Measurements from ENCODE around the gene REL. TPM values are rescaled to one million over a fixed set of nuclear protein-coding genes. Genes with fewer than 3 reads are reported as not detected.

The REL gene
- total and polyA plus RNA-seq, 5 experiments from 2014 or later = 12.5 to 28.8 (median 20.0) TPM

GRCh38 chr2:60959501-60959900 is 78.1 kb downstream of the REL start:
- POLR2A ChIA-PET = no interaction called here
- Mint-ChIP-seq H3K4me3 (no peak overlapping the region), H3K4me1 (peaks cover 1 to 26% (median 11%) of the 10 kb centered on the region in 4 donors), H3K27me3 (no peaks in the 10 kb centered on the region), H3K9me3 (peaks cover 0 to 2% (median 0%) of the 10 kb centered on the region in 9 donors), H3K27ac (peak overlapping the region in 2 of 10 donors; percentile 34 to 56), H3K36me3 (peaks cover 0 to 27% (median 11%) of the 10 kb centered on the region in 3 donors)
- DNase-seq (no peak), ATAC-seq (no peak)

GRCh38 chr2:60960706-60961105 is 79.3 kb downstream of the REL start:
- DNase-seq (no peak), ATAC-seq (no peak)
- H3K9me3 Mint-ChIP-seq = peaks cover 0 to 2% (median 0%) of the 10 kb centered on the region in 9 donors
- H3K36me3 Mint-ChIP-seq = peaks cover 0 to 24% (median 10%) of the 10 kb centered on the region in 3 donors
- peaks cover 1 to 35% (median 21%) of the 10 kb centered on the region in 4 donors for H3K4me1 Mint-ChIP-seq
- no peak overlapping the region for H3K4me3 Mint-ChIP-seq
- POLR2A ChIA-PET = no interaction called here
- no peaks in the 10 kb centered on the region for H3K27me3 Mint-ChIP-seq
- peak overlapping the region in 1 of 10 donors; percentile 5 for H3K27ac Mint-ChIP-seq

- Mint-ChIP-seq H3K4me3 (no peak overlapping the region), H3K27ac (no peak overlapping the region), H3K9me3 (peaks cover 0 to 2% (median 0%) of the 10 kb centered on the region in 9 donors), H3K36me3 (peaks cover 0 to 19% (median 9%) of the 10 kb centered on the region in 3 donors), H3K4me1 (peaks cover 3 to 41% (median 26%) of the 10 kb centered on the region in 4 donors), H3K27me3 (no peaks in the 10 kb centered on the region)
- DNase-seq = no peak
- POLR2A ChIA-PET = no interaction called here
- no peak for ATAC-seq
Measured at GRCh38 chr2:60961457-60961856, 80.1 kb downstream of the REL start.

GRCh38 chr2:60962528-60962927 is 81.2 kb downstream of the REL start:
- no peak overlapping the region for H3K4me3 Mint-ChIP-seq
- peaks cover 0 to 15% (median 4%) of the 10 kb centered on the region in 3 donors for H3K36me3 Mint-ChIP-seq
- POLR2A ChIA-PET = no interaction called here
- peaks cover 7 to 52% (median 34%) of the 10 kb centered on the region in 4 donors for H3K4me1 Mint-ChIP-seq
- no peaks in the 10 kb centered on the region for H3K27me3 Mint-ChIP-seq
- peaks cover 0 to 2% (median 0%) of the 10 kb centered on the region in 9 donors for H3K9me3 Mint-ChIP-seq
- ATAC-seq = no peak
- H3K27ac Mint-ChIP-seq = peak overlapping the region in 4 of 10 donors; percentile 34 to 83 (median 63)
- no peak for DNase-seq

GRCh38 chr2:60963190-60963589 is 81.8 kb downstream of the REL start:
- POLR2A ChIA-PET = no interaction called here
- Mint-ChIP-seq H3K4me1 (peaks cover 9 to 56% (median 36%) of the 10 kb centered on the region in 4 donors), H3K27ac (peak overlapping the region in 9 of 10 donors; percentile 26 to 84 (median 62)), H3K36me3 (peaks cover 0 to 15% (median 4%) of the 10 kb centered on the region in 3 donors), H3K4me3 (no peak overlapping the region), H3K27me3 (no peaks in the 10 kb centered on the region), H3K9me3 (peaks cover 0 to 2% (median 0%) of the 10 kb centered on the region in 9 donors)
- DNase-seq (no peak), ATAC-seq (no peak)

- Mint-ChIP-seq H3K27ac (peak overlapping the region; percentile 47 to 93 (median 84)), H3K4me1 (peaks cover 7 to 66% (median 37%) of the 10 kb centered on the region in 4 donors), H3K4me3 (peak overlapping the region in 9 of 10 donors; percentile 35 to 68 (median 48)), H3K36me3 (peaks cover 0 to 5% (median 4%) of the 10 kb centered on the region in 3 donors), H3K27me3 (no peaks in the 10 kb centered on the region), H3K9me3 (peaks cover 0 to 2% (median 0%) of the 10 kb centered on the region in 9 donors)
- DNase-seq = peak in 5 of 10 donors; percentile 6 to 65 (median 50)
- peak; percentile 78 to 87 for ATAC-seq
- POLR2A ChIA-PET = interaction anchor here (0.8 to 1.8 kb wide), 4 partner anchors 10 to 52 kb away, joined by 3 read pairs; partner anchors contain the start of gene PEX13
Measured at GRCh38 chr2:60964651-60965498, 83.5 kb downstream of the REL start.

GRCh38 chr2:60965499-60965785 is 84.1 kb downstream of the REL start:
- Mint-ChIP-seq H3K27ac (peak overlapping the region; percentile 47 to 93 (median 82)), H3K4me1 (peaks cover 7 to 66% (median 37%) of the 10 kb centered on the region in 4 donors), H3K4me3 (peak overlapping the region in 9 of 10 donors; percentile 35 to 68 (median 48)), H3K9me3 (peaks cover 0 to 2% (median 0%) of the 10 kb centered on the region in 9 donors), H3K27me3 (no peaks in the 10 kb centered on the region), H3K36me3 (peaks cover 0 to under 1% (median 0%) of the 10 kb centered on the region in 3 donors)
- ATAC-seq (no peak), DNase-seq (no peak)
- POLR2A ChIA-PET = interaction anchor here (0.8 to 1.8 kb wide), 2 partner anchors 9 to 52 kb away, joined by 3 read pairs; partner anchors contain the start of gene PEX13

GRCh38 chr2:60966507-60967405 is 85.4 kb downstream of the REL start:
- H3K4me3 Mint-ChIP-seq = peak overlapping the region; percentile 40 to 85 (median 70)
- H3K4me1 Mint-ChIP-seq = peaks cover 7 to 73% (median 39%) of the 10 kb centered on the region in 4 donors
- DNase-seq (peak in 3 of 10 donors; percentile 8 to 18 (median 10)), ATAC-seq (peak; percentile 57 to 66)
- H3K36me3 Mint-ChIP-seq = no peaks in the 10 kb centered on the region
- peaks cover 0 to 2% (median 0%) of the 10 kb centered on the region in 9 donors for H3K9me3 Mint-ChIP-seq
- H3K27ac Mint-ChIP-seq = peak overlapping the region; percentile 14 to 88 (median 79)
- POLR2A ChIA-PET = no interaction called here
- no peaks in the 10 kb centered on the region for H3K27me3 Mint-ChIP-seq

GRCh38 chr2:60972889-60973656 is 91.7 kb downstream of the REL start:
- H3K27ac Mint-ChIP-seq = peak overlapping the region in 1 of 10 donors; percentile 63
- no peak for ATAC-seq
- no peak overlapping the region for H3K4me3 Mint-ChIP-seq
- no peaks in the 10 kb centered on the region for H3K36me3 Mint-ChIP-seq
- no peaks in the 10 kb centered on the region for H3K27me3 Mint-ChIP-seq
- no peak for DNase-seq
- peaks cover 0 to 30% (median 7%) of the 10 kb centered on the region in 4 donors for H3K4me1 Mint-ChIP-seq
- POLR2A ChIA-PET = no interaction called here
- H3K9me3 Mint-ChIP-seq = no peaks in the 10 kb centered on the region

- DNase-seq = no peak
- POLR2A ChIA-PET = no interaction called here
- Mint-ChIP-seq H3K4me1 (peaks cover 0 to 26% (median 6%) of the 10 kb centered on the region in 4 donors), H3K9me3 (no peaks in the 10 kb centered on the region), H3K36me3 (no peaks in the 10 kb centered on the region), H3K27me3 (no peaks in the 10 kb centered on the region), H3K27ac (no peak overlapping the region), H3K4me3 (no peak overlapping the region)
- no peak for ATAC-seq
Measured at GRCh38 chr2:60973705-60974104, 92.3 kb downstream of the REL start.

- Mint-ChIP-seq H3K27ac (no peak overlapping the region), H3K9me3 (no peaks in the 10 kb centered on the region), H3K4me1 (peaks cover 0 to 25% (median 6%) of the 10 kb centered on the region in 4 donors), H3K4me3 (no peak overlapping the region), H3K27me3 (no peaks in the 10 kb centered on the region), H3K36me3 (no peaks in the 10 kb centered on the region)
- DNase-seq (no peak), ATAC-seq (no peak)
- POLR2A ChIA-PET = interaction anchor here (0.7 kb wide), 1 partner anchor 10 kb away, joined by 3 read pairs; no protein-coding TSS in a partner anchor
Measured at GRCh38 chr2:60974652-60975051, 93.3 kb downstream of the REL start.

Data from naive thymus-derived CD8-positive, alpha-beta T cell (primary cell).